Ishikawa (cell line): ENCODE results near the gene TSPYL1.

Source experiments
- EP300 ChIP-seq: IDR thresholded peaks from 2 replicates; pipeline ENCODE4 v1.6.1; 2012; ENCODE audit warnings: borderline replicate concordance
- MAX ChIP-seq: IDR thresholded peaks from 2 replicates; pipeline ENCODE4 v1.6.1; 2012
- REST ChIP-seq: IDR thresholded peaks from 2 replicates; pipeline ENCODE4 v1.6.1; 2012; ENCODE audit warnings: low read depth, mild to moderate bottlenecking
- USF1 ChIP-seq: IDR thresholded peaks from 2 replicates; pipeline ENCODE4 v1.6.1; 2012

GRCh38 chr6:116309001-116309400, 29.3 kb upstream of the TSPYL1 start:
- no peak for TF ChIP-seq USF1
- TF ChIP-seq MAX, result no peak
- TF ChIP-seq REST, result no peak
- TF ChIP-seq EP300, result no peak
